HG03432 (cell line): Measurements from ENCODE around the gene TMEM238.
"Not testable (repeated sequence)": the region's sequence is repeated elsewhere in the genome, so short reads cannot be mapped to it uniquely, and the experiment has no call there.

ENCODE experiments used
- ATAC-seq: cut with Tn5 transposase; IDR thresholded peaks from one replicate; pipeline ENCODE4 v1.9.1; 2021; ENCODE audit warnings: mild to moderate bottlenecking, moderate library complexity; ENCODE audit not compliant: unreplicated experiment

Gene TMEM238

DNA sequence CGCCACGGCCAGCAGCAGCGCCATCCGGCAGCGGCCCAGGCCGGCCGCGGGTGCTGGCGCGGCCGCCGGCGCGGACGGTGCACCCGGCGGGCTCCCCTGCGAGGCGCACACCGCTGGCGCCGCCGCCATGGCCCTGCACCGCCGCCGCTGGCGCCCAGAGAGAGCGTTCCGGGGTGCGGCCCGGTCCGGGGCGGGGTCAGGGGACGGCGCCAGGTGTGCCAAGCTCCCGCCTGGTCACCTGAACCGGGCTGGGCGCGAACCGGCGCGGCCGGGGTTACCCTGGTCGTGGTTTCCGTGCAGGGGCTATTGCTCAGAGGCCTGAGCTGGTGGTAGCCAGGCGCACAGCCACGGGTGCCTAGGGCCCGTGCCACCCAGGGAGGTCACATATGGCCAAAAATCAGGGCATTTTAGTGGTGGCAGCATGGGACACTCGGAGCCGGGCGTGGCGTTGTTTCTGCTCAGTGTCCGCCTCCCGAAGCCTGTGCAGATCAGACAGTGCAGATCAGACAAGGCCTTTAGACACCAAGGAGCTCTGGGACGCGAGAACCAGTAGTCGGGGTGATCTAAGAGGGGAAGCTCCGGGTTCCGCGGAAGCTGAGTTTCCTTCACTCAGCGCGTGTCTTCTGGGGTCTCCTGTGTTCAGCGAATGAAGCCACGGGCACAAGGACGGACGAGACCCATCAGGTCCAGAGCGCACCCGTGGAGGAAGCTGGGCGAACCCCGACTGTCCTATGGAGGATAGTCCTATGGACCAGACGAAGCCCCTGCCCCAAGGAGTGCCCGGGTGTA lies at the start of gene TMEM238:
TSS of gene TMEM238 (minus strand) at position 162 of the 789 bp plus-strand sequence. CDS start at position 129, 33 bp downstream.
- peak; percentile 25 for ATAC-seq

GRCh38 chr19:55433292-55433691 lies 49.2 kb upstream of the TMEM238 start:
- ATAC-seq: no peak

GRCh38 chr19:55432241-55432959 lies 48.3 kb upstream of the TMEM238 start:
- no peak for ATAC-seq

DNA sequence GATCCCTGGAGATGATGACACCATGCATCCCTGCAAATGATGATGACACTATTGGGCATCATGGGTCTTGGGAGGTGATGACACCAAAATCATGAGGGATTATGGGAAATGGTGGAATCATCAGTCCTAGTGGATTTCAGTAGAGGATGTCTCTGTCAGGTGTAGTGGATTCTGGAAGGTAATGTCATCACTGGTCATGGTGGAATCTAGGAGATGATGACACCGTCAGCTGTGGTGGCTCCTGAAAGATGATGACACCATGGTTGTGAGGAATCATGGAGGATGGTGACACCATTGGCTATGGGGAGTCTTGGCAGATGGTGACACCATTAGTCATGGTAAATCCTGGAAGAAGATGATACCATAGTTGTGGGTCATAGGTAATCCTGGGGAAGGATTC lies 47.1 kb upstream of the TMEM238 start:
- no peak for ATAC-seq

- ATAC-seq: no peak
Measured at GRCh38 chr19:55426042-55426441, 42.0 kb upstream of the TMEM238 start.

DNA sequence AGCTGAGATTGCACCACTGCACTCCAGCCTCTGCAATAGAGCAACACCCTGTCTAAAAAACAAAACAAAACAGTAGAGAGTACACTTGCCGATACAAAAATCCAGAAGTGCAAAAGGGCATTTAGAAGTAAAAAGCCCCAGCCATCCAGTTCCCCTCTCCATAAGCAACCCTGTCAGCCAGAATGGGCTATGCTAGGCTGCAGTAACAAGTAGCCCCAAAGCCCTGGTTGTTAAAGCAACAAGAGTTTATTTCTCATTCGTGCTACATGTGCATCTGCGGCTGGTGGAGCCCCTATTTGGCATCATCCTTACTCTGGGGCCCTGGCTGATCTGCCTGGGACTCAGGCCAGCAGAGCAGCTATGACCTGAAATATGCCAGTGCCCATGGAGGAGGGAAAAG lies 40.4 kb upstream of the TMEM238 start:
- ATAC-seq: no peak

DNA sequence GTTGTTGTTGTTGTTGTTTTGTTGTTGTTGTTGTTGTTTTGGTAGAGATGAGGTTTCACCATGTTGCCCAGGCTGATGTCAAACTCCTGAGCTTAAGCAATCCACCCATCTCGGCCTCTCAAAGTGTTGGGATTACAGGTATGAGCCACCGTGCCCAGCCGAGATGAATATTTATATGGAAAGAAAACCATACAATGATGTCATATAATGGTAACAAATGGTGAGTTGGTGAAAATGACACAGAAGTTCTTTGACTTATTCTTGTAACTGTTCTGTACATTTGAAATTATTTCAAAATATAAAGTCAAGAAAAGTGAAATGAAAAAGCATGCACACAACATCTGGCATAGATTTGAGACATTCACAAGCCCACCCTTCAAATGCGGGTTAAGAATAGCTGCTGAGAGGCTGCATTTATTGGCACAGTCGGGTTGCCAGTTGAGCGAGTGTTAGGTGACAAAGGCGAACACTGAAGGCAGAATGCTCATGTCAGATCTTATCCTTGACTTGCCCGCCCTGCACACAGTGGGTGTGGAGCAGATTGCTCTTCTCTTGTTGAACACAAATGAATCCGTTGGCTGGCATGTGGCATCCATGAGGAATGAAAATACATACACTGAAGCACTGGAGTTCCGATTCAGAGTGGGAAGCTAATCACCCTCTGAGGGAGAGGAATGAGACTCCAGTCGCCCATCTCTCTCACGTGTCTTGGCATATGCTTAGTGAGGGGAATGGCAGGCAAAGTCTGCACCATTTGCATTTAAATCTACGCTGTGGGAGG lies 39.3 kb upstream of the TMEM238 start:
- no peak for ATAC-seq

DNA sequence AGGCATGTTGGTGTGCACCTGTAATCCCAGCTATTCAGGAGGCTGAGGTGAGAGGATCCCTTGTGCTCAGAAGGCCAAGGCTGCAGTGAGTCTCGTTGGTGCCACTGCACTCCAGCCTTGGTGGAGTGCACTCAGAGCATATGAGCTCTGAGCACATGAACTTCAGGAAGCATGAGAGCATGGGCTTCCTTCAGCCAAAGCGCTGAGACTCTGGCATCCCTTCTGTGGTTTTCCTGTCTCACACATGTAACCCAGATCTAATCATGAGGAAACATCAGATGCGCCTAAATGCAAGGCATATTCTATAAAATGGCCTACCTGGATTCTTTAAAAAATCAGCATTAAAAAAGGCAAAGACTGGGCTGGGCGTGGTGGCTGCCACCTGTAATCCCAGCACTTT lies 37.2 kb upstream of the TMEM238 start:
- not testable (repeated sequence) for ATAC-seq

- no peak for ATAC-seq
Measured at GRCh38 chr19:55419624-55420236, 35.6 kb upstream of the TMEM238 start.

DNA sequence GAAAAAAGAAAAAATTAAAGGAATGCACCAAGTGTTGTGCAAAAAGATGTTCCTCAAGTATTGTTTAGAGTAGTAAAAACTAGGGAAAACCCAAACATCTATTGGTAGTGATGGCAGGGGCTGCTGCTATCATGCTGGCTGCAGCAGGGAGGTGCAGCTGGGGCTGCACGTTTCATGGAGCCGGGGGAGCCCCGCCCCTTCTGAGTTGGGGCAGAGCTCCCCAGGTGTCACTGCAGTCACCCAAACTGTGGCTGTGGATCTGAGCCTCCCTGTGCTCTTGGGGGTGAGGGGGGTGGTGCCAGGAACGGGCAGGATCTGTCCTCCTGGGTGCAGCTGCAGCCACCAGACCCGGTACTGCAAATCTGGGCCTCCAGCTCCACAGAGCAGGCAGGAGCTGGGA lies 35.0 kb upstream of the TMEM238 start:
- no peak for ATAC-seq

DNA sequence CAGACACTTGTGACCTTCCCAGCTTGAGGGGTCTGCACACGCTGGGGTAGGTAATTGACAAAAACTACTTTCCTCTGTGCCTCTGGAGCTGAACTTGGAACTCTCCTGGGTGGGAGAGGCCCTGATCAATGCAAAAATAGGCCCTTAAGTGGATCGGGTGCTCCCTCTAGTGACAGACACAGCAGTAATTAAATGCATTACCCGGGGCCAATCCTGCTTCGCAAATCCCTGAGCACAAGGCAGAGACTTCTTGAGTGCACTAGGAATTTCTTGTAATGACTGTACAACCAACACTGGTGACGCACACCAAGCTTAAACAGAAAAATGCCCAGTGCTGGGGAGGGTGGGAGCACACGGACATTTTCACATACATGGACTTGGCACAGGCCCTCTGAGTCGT lies 34.1 kb upstream of the TMEM238 start:
- no peak for ATAC-seq

DNA sequence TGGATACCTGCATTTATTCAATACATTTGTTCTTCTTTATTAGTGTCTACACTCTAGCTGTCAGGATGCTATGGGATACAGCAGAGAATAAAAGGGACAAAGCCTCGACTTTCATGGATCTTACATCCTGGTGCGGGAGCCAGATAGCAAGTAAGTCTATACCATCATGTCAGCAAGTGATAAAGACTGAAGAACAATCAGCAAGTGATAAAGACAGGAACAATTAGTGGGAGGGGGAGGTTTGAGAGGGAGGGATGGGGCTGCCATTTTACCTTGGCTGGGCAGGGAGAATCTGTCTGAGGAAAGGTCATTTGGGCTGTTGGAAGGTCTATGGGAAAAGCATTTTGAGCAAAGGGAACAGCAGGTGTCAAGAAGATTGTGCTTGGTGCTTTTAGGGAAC lies 26.1 kb upstream of the TMEM238 start:
- ATAC-seq: no peak

GRCh38 chr19:55409179-55409578 lies 25.1 kb upstream of the TMEM238 start:
- ATAC-seq: not testable (repeated sequence)

- no peak for ATAC-seq
Measured at GRCh38 chr19:55408533-55408872, 24.4 kb upstream of the TMEM238 start.

- peak; percentile 85 for ATAC-seq
Measured at GRCh38 chr19:55407800-55408532, 23.9 kb upstream of the TMEM238 start.

DNA sequence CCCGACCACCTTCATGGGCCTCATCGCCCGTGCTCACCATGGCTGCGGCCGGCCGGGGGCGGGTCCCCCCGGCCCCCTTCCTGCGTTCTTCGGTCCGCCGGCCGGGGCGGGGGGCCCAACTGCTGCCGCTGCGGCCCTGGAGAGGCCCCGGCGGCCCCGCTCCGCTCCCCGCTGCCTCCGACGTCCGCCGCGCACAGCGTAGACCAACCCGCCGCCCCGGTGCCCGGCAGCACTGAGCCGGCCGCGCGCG lies 23.4 kb upstream of the TMEM238 start, which contains the start of gene UBE2S:
TSS of gene UBE2S (minus strand) at position 239 of the 250 bp plus-strand sequence. CDS start at position 40, 199 bp downstream.
- ATAC-seq: not testable (repeated sequence)

DNA sequence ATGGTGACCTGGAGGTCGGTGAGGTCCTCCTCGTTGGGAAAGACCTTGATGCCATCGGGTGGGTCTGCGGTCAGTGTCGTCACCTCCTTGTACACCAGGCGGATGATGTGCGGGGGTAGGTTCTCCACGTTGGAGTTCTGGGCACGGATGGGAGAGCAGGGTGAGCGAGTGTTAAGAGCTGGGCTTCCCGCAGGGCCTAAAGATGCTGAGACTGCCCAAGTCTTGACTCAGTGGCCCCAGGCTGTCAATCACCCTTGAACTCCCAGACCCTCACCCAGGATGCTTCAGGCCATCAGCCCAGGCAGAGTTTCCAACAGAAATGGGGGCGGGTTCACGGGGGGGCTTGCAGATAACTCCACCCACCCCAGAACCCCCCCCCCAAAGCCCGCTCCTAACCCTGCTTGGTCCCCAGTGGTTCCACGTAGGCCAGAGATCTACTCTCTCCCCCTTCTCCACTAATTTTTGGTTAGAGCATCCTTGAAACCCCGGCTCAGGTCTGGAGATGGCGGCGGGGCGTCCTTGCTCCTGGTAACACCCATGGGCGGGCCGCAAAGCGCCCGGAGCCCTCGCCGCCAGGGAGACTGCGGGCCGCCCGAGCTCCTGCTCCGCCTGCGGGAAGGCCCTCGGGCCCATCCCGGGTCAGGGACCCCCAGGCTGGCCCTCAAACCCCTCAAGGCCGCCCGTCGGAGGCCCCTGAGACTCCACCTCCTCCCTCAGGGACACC lies 22.9 kb upstream of the TMEM238 start:
- peak; percentile 13 for ATAC-seq

- ATAC-seq: no peak
Measured at GRCh38 chr19:55406091-55406825, 22.2 kb upstream of the TMEM238 start.

- ATAC-seq: no peak
Measured at GRCh38 chr19:55405638-55406037, 21.5 kb upstream of the TMEM238 start.
